ENCODE measurements around the gene EEF1G.
"Not testable (repeated sequence)": the region's sequence is repeated elsewhere in the genome, so short reads cannot be mapped to it uniquely, and the experiment has no call there.

EEF1G gene

GRCh38 chr11:62575156-62575555 is 1.5 kb upstream of the EEF1G start:
- no peak for DNase-seq

- DNase-seq, result no peak
These were observed 826 bp upstream of the EEF1G start for GRCh38 chr11:62574363-62575071.

GRCh38 chr11:62573006-62573591 is 592 bp downstream of the EEF1G start:
- no peak for DNase-seq

GRCh38 chr11:62572431-62572830 is 1.3 kb downstream of the EEF1G start:
- DNase-seq, result no peak

- DNase-seq, result not testable (repeated sequence)
These were observed 2.2 kb downstream of the EEF1G start for GRCh38 chr11:62571493-62571892.

GRCh38 chr11:62570903-62571302 is 2.8 kb downstream of the EEF1G start:
- DNase-seq, result not testable (repeated sequence)

GRCh38 chr11:62569611-62570010 is 4.1 kb downstream of the EEF1G start:
- no peak for DNase-seq

- DNase-seq, result no peak
These were observed 6.6 kb downstream of the EEF1G start for GRCh38 chr11:62567018-62567633.

- no peak for DNase-seq
These were observed 7.4 kb downstream of the EEF1G start for GRCh38 chr11:62566247-62566646.

GRCh38 chr11:62565100-62565802 is 8.4 kb downstream of the EEF1G start:
- no peak for DNase-seq

GRCh38 chr11:62561677-62562230 is 11.9 kb downstream of the EEF1G start:
- not testable (repeated sequence) for DNase-seq

- peak; percentile 79 for DNase-seq
These were observed 13.1 kb downstream of the EEF1G start for GRCh38 chr11:62560566-62561103.

- DNase-seq, result not testable (repeated sequence)
These were observed 14.1 kb downstream of the EEF1G start for GRCh38 chr11:62559626-62560025.

- no peak for DNase-seq
These were observed 14.5 kb downstream of the EEF1G start for GRCh38 chr11:62559204-62559603.

GRCh38 chr11:62558669-62559068 is 15.0 kb downstream of the EEF1G start:
- DNase-seq, result no peak

GRCh38 chr11:62556875-62557631 is 16.6 kb downstream of the EEF1G start:
- no peak for DNase-seq

- DNase-seq, result peak; percentile 57
These were observed 17.4 kb downstream of the EEF1G start for GRCh38 chr11:62556108-62556874.

GRCh38 chr11:62555464-62556107 is 18.1 kb downstream of the EEF1G start:
- DNase-seq, result peak; percentile 23

- no peak for DNase-seq
These were observed 19.1 kb downstream of the EEF1G start for GRCh38 chr11:62554387-62555167.

- no peak for DNase-seq
These were observed 19.8 kb downstream of the EEF1G start for GRCh38 chr11:62553839-62554361.
